ENCODE data around the gene RBM38.

GRCh38 chr20:57398231-57398821, 7.1 kb downstream of the RBM38 start:
- TF ChIP-seq EZH2phosphoT487 (IDR thresholded peaks at IDR 0.05; ENCODE audit: low read depth) = no peak
- peak; percentile 6; the same call in 1 of the 2 replicates for TF ChIP-seq CTCF (IDR thresholded peaks at IDR 0.05; ENCODE audit: low read depth, low read length)
